Adrenal gland (tissue), 12 donors: Measurements from ENCODE around the gene TAPT1. TPM values are rescaled to one million over a fixed set of nuclear protein-coding genes. Genes with fewer than 3 reads are reported as not detected.

Source experiments
- DNase-seq, 7 donors: peaks; one replicate each; pipeline ENCODE4 v3.0.0-alpha.2; 2019 to 2020
- H3K27ac ChIP-seq, 5 donors: fragments of 200-600 bp; sonication (generic) in 4 of 5; 1 replicate in 3 of 5; 2 replicates in 2 of 5; pipeline versions ENCODE4 v1.5.1 to v1.8.0; 2016 to 2020; ENCODE audit warnings: mild to moderate bottlenecking in 1 of 5
- H3K27me3 ChIP-seq: fragments of 200-600 bp; 2 replicates; pipeline ENCODE4 v1.8.0; 2021
- H3K36me3 ChIP-seq, 2 donors: fragments of 200-600 bp; replicated peaks in 1 of 2; 1 replicate in 1 of 2; 2 replicates in 1 of 2; pipeline versions ENCODE4 v1.5.1 to v1.8.0; 2018 to 2022
- H3K4me1 ChIP-seq, 2 donors: fragments of 200-600 bp; replicated peaks in 1 of 2; 1 replicate in 1 of 2; 2 replicates in 1 of 2; pipeline versions ENCODE4 v1.5.1 to v1.8.0; 2018 to 2021
- H3K4me3 ChIP-seq, 4 donors: fragments of 200-600 bp; sonication (generic) in 3 of 4; one replicate each; pipeline ENCODE4 v1.5.1; 2016 to 2018
- H3K9me3 ChIP-seq, 3 donors: fragments of 200-600 bp; sonication (generic) in 1 of 3; replicated peaks in 1 of 3; 1 replicate in 2 of 3; 2 replicates in 1 of 3; pipeline versions ENCODE4 v1.5.1 to v1.8.0; 2016 to 2021
- POLR2A ChIP-seq, 2 donors: fragments of 450-650 bp; IDR thresholded peaks; one replicate each; pipeline ENCODE4 v1.6.1; 2017; ENCODE audit warnings: antibody characterized with exemption in 2 of 2, mild to moderate bottlenecking in 2 of 2, moderate library complexity in 1 of 2
- WGBS, 4 donors: extraction: QIAGEN DNeasy Blood & Tissue Kit in 2 of 4; methylation state at CpG; one replicate each; pipeline versions ENCODE4 v1.1.5 to v1.1.7; 2013 to 2017; 5-methylcytosine and 5-hydroxymethylcytosine counted together
- intact Hi-C, 2 donors: fragments of 100-400 bp; cut with DNase I; formaldehyde crosslinking; loops; one replicate each; pipeline versions ENCODE4 v1.14.1 to v1.15.0; 2022 to 2023
- polyA plus RNA-seq, 3 donors: library from polyadenylated mRNA; stranded (reverse); fragments of 200-250 nt in 2 of 3; fragments of 350-450 nt in 1 of 3; fragmentation: Illumina TruSeq in 1 of 3; extraction: RNeasy Lipid Tissue Mini Kit (QIAGEN cat#74804) in 1 of 3; gene quantifications; one replicate each; pipeline ENCODE4 v1.2.3, GENCODE V29; 2013 to 2014
- total RNA-seq, 9 donors: library from RNA; depleted of rRNA in 4 of 9; stranded (reverse); fragments of >200 nt in 4 of 9; fragments of 120-200 nt in 1 of 9; fragmentation: NEBNext Ultra II Directional in 1 of 9; extraction: Animal tissue kit (Norgen Biotek cat#: 25700) in 1 of 9; gene quantifications; one replicate each; pipeline versions ENCODE4 v1.1.0 to v1.2.4, GENCODE V29; 2013 to 2023
- TF ChIP-seq, protein P1 (sequence below), 6 experiments: fragments of 450-650 bp in 4 of 6; fragments of 200-600 bp in 2 of 6; sonication (generic) in 1 of 6; IDR thresholded peaks; 1 replicate in 5 of 6; 2 replicates in 1 of 6; pipeline versions ENCODE4 v1.5.1 to v1.8.0; 2016 to 2021; ENCODE audit warnings: antibody characterized with exemption in 6 of 6, mild to moderate bottlenecking in 2 of 6, moderate library complexity in 1 of 6
- donor health status: healthy with polysubstance abuse.
- donor health status: Bipolar disorder and iron deficiency.
- donor health status: DM: yes; HTN: yes; CAD: no.
- donor health status: DM: no; HTN: no; CAD: no.
- donor health status: DM: no; HTN: no; CAD: no.
- donor health status: DM: yes; HTN: yes; CAD: no.

TAPT1 gene
- total and polyA plus RNA-seq, 12 donors, result 33.2 to 119 (median 51.0) TPM

- intact Hi-C loops, result no loop called here
- H3K9me3 ChIP-seq, result no peaks in the 10 kb centered on the region
- no peak for DNase-seq
- H3K4me1 ChIP-seq, result peaks cover 11 to 13% of the 10 kb centered on the region in 2 donors
- no peaks in the 10 kb centered on the region for H3K36me3 ChIP-seq
- no peak overlapping the region for H3K4me3 ChIP-seq
- no peak overlapping the region for H3K27ac ChIP-seq
- 88 to 97% (median 92%) methylated on average over 2 of the region's 2 CpGs for WGBS, 4 donors
- no peak for TF ChIP-seq POLR2A (IDR thresholded peaks at IDR 0.05)
- TF ChIP-seq, protein P1, sequence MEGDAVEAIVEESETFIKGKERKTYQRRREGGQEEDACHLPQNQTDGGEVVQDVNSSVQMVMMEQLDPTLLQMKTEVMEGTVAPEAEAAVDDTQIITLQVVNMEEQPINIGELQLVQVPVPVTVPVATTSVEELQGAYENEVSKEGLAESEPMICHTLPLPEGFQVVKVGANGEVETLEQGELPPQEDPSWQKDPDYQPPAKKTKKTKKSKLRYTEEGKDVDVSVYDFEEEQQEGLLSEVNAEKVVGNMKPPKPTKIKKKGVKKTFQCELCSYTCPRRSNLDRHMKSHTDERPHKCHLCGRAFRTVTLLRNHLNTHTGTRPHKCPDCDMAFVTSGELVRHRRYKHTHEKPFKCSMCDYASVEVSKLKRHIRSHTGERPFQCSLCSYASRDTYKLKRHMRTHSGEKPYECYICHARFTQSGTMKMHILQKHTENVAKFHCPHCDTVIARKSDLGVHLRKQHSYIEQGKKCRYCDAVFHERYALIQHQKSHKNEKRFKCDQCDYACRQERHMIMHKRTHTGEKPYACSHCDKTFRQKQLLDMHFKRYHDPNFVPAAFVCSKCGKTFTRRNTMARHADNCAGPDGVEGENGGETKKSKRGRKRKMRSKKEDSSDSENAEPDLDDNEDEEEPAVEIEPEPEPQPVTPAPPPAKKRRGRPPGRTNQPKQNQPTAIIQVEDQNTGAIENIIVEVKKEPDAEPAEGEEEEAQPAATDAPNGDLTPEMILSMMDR (IDR thresholded peaks at IDR 0.05), result no peak
- H3K27me3 ChIP-seq, result no peaks in the 10 kb centered on the region
These were observed 29.5 kb upstream of the TAPT1 start for GRCh38 chr4:16255730-16256129.

DNA sequence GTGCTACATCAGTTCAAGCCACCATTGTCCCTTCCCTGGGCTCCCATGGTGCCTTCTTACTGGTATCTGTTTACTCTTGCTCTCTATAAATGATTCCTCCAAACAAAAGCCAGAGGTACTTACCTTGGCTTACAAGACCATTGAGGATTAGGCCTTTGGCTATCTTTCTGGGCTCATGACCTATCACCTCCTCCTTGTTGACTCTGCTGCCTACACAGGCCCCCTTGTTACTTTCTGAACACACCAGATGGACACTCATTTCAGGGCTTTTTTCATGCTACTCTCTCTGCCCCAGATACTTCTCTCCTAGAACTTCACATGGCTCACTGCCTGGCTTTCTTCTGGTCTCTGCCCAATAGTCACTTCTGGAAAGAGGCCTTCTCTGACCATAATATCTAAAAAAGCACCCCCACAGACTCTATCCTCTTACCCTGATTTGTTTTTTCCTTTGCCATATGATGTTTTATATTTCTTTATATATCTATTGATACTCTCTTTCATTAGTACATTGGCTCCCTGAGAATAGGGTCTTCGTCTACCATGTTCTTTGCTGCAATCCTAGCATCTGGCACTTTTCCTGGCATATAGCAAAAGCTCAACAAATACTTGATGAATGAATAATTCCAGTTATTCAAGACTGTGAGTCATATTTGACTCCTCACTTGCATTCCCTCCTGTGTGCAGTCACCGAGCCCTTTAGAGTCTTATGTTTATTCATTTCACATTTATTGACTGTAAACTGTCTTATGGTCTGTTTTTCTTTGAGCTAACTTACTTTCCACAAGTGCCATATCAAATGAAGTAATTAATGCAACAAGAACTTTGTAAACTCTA is 27.1 kb upstream of the TAPT1 start:
- H3K36me3 ChIP-seq, result no peaks in the 10 kb centered on the region
- 47 to 58% (median 52%) methylated on average over 2 of the region's 2 CpGs for WGBS, 4 donors
- intact Hi-C loops, result loop anchor here in 1 of 2 donors (5.0 kb wide), 1 partner anchor 231 kb away; no protein-coding TSS in a partner anchor
- TF ChIP-seq POLR2A (IDR thresholded peaks at IDR 0.05), result no peak
- TF ChIP-seq, protein P1 (IDR thresholded peaks at IDR 0.05), result no peak
- peak in 4 of 7 donors; percentile 29 to 46 (median 35) for DNase-seq
- H3K9me3 ChIP-seq, result no peaks in the 10 kb centered on the region
- H3K4me3 ChIP-seq, result no peak overlapping the region
- H3K4me1 ChIP-seq, result peaks cover 22 to 24% of the 10 kb centered on the region in 2 donors
- peak overlapping the region; percentile 12 to 50 (median 29) for H3K27ac ChIP-seq
- no peaks in the 10 kb centered on the region for H3K27me3 ChIP-seq

GRCh38 chr4:16250661-16251365 is 24.5 kb upstream of the TAPT1 start:
- peak overlapping the region; percentile 17 to 77 (median 54) for H3K27ac ChIP-seq
- no peak overlapping the region for H3K4me3 ChIP-seq
- H3K4me1 ChIP-seq, result peaks cover 22 to 24% of the 10 kb centered on the region in 2 donors
- peak in 6 of 7 donors; percentile 50 to 84 (median 62) for DNase-seq
- WGBS, 4 donors, result 63 to 69% (median 68%) methylated on average over 6 of the region's 6 CpGs
- H3K27me3 ChIP-seq, result no peaks in the 10 kb centered on the region
- intact Hi-C loops, result loop anchor here in 1 of 2 donors (5.0 kb wide), 1 partner anchor 229 kb away; no protein-coding TSS in a partner anchor
- H3K9me3 ChIP-seq, result no peaks in the 10 kb centered on the region
- no peak for TF ChIP-seq POLR2A (IDR thresholded peaks at IDR 0.05)
- TF ChIP-seq, protein P1 (IDR thresholded peaks at IDR 0.05), result no peak
- H3K36me3 ChIP-seq, result no peaks in the 10 kb centered on the region

DNA sequence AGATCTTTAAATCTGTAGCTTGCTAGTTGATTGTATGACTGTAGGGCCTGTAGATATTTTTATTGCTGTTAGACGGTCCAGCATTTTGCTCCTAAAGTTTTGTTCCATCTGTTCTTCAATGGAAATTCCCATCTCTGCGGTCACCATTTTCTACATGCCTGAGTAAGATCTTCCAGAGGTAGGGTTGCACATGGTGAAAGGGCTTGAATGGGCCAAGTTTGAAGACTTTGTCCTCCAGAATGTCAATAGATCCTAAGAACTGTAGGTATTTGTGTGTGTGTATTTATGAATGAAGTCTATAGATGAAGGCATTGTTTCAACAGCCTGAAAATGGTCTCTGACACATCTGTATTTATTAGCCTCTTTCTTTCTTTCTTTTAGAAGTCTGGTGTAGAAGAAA is 22.3 kb upstream of the TAPT1 start:
- Histone ChIP-seq H3K9me3 (no peaks in the 10 kb centered on the region), H3K27ac (no peak overlapping the region), H3K36me3 (no peaks in the 10 kb centered on the region), H3K27me3 (no peaks in the 10 kb centered on the region), H3K4me1 (peaks cover 17 to 23% of the 10 kb centered on the region in 2 donors), H3K4me3 (no peak overlapping the region)
- TF ChIP-seq, protein P1 (IDR thresholded peaks at IDR 0.05), result no peak
- TF ChIP-seq POLR2A (IDR thresholded peaks at IDR 0.05), result no peak
- intact Hi-C loops, result no loop called here
- DNase-seq, result no peak
- WGBS, 4 donors, result 98 to 100% (median 100%) methylated on average over 2 of the region's 2 CpGs
